ENCODE data around the gene SLC35B4.
"Not testable (repeated sequence)": the region's sequence is repeated elsewhere in the genome, so short reads cannot be mapped to it uniquely, and the experiment has no call there.

- not testable (repeated sequence) for TF ChIP-seq EZH2 (IDR thresholded peaks at IDR 0.05; ENCODE audit: low read depth); CTCF (conservative IDR thresholded peaks at IDR 0.05)
Measured at GRCh38 chr7:134295982-134296381, 20.7 kb downstream of the SLC35B4 start.
